ENCODE measurements around the gene TMEM217. TPM values are rescaled to one million over a fixed set of nuclear protein-coding genes. Genes with fewer than 3 reads are reported as not detected.
A peak's percentile ranks its signal among the peaks of the same experiment; 100 is the strongest.

The TMEM217 gene
- polyA plus RNA-seq, 1 of the 3 experiments (the other 2 are of a cell fraction): 1.5 TPM

DNA sequence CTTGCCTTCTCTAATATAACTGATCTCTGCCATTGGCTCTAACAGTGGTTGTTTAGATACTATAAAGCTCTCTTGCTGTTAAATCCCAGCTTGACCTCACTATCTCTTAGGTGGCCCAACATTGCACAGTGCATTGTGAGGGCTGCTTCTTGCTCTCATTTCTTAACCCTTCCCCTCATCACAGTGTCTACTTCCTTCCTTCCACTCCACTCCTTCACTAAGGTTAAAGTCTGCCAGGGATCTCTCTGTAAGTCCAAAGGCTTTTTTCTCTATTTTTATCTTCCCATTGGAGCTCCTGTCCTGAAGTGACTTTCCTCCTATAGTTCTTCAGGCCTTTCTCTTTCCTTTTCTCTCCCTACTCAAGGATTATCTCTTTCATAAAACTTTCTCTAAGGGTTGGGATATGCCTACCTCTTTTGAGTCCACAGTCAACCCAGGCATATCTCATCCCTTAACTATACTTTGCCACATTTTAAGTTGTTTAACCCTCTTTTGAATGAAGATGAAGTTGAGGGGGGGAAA, 4.4 kb downstream of the TMEM217 start (continued):
- TF ChIP-seq, protein P1, sequence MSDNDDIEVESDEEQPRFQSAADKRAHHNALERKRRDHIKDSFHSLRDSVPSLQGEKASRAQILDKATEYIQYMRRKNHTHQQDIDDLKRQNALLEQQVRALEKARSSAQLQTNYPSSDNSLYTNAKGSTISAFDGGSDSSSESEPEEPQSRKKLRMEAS (IDR thresholded peaks at IDR 0.05; ENCODE audit: low read depth): no peak

DNA sequence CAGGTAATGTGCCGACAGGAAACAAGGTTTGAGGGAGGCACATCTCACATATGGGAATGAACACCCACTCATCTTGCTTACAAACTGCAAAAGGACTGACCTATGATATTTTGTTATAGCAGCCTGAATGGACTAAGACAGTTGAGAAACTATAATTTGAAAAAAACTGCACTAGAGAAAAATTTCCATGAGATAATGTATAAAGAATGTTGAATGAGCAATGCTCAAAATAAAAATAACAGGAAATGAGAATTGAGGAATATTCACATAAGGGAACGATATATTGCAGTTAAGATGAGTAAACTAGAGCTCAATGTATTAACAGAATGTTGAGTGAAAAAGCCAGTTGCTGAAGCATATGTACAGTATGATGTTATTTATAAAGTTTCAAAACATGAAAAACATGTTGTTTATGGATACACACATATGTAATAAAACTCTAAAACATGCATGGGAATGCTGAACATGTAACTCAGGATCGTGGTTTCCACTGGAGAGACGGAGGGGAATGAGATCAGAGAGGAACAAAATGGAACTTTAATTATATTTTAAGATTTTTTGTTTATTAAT, 6.6 kb downstream of the TMEM217 start:
- no peaks in the 10 kb centered on the region for H3F3A ChIP-seq (replicated peaks; ENCODE audit: insufficient read depth)
- H3K4me1 ChIP-seq (ENCODE audit: control insufficient read depth in 1 of 2, insufficient read depth in 2 of 2, low read depth in 1 of 2, low read length in 1 of 2): no peaks in the 10 kb centered on the region
- no peak overlapping the region for H3K9ac ChIP-seq
- no peaks in the 10 kb centered on the region for H3K79me2 ChIP-seq (ENCODE audit: insufficient read depth)
- H3K36me3 ChIP-seq (replicated peaks in 1 of 2; ENCODE audit: control insufficient read depth in 1 of 2, insufficient read depth in 2 of 2, low read length in 1 of 2): no peaks in the 10 kb centered on the region
- POLR2A ChIA-PET: no interaction called here
- 51% methylated on average over 4 of the region's 4 CpGs for WGBS (ENCODE audit: low lambda C conversion rate)
- no peak overlapping the region for H3K4me2 ChIP-seq
- no peak for DNase-seq
- no peak overlapping the region for H2AFZ ChIP-seq (ENCODE audit: low read depth)
- CTCF ChIA-PET: no interaction called here
- no peaks in the 10 kb centered on the region for H3K27me3 ChIP-seq (ENCODE audit: insufficient read depth)
- no peak overlapping the region for H3K4me3 ChIP-seq (ENCODE audit: low read depth in 2 of 2, low read length in 1 of 2)
- H3K27ac ChIP-seq (ENCODE audit: low read depth in 2 of 2, low read length in 1 of 2): peak overlapping the region in 1 of 2 experiments; percentile 65; a peak in 2 of 4 replicates
- H3K9me2 ChIP-seq: no peaks in the 10 kb centered on the region
- H4K20me1 ChIP-seq (ENCODE audit: insufficient read depth): no peaks in the 10 kb centered on the region
- TF ChIP-seq, protein P2, sequence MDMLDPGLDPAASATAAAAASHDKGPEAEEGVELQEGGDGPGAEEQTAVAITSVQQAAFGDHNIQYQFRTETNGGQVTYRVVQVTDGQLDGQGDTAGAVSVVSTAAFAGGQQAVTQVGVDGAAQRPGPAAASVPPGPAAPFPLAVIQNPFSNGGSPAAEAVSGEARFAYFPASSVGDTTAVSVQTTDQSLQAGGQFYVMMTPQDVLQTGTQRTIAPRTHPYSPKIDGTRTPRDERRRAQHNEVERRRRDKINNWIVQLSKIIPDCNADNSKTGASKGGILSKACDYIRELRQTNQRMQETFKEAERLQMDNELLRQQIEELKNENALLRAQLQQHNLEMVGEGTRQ (IDR thresholded peaks at IDR 0.05; ENCODE audit: borderline replicate concordance, low read depth, low read length): no peak
- TF ChIP-seq YY1 (IDR thresholded peaks at IDR 0.05; ENCODE audit: low read depth): no peak
- TF ChIP-seq RAD21 (IDR thresholded peaks at IDR 0.05; ENCODE audit: low read length): no peak
- TF ChIP-seq, protein P3, sequence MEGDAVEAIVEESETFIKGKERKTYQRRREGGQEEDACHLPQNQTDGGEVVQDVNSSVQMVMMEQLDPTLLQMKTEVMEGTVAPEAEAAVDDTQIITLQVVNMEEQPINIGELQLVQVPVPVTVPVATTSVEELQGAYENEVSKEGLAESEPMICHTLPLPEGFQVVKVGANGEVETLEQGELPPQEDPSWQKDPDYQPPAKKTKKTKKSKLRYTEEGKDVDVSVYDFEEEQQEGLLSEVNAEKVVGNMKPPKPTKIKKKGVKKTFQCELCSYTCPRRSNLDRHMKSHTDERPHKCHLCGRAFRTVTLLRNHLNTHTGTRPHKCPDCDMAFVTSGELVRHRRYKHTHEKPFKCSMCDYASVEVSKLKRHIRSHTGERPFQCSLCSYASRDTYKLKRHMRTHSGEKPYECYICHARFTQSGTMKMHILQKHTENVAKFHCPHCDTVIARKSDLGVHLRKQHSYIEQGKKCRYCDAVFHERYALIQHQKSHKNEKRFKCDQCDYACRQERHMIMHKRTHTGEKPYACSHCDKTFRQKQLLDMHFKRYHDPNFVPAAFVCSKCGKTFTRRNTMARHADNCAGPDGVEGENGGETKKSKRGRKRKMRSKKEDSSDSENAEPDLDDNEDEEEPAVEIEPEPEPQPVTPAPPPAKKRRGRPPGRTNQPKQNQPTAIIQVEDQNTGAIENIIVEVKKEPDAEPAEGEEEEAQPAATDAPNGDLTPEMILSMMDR (IDR thresholded peaks at IDR 0.05): no peak
- no peak for TF ChIP-seq SMC3 (IDR thresholded peaks at IDR 0.05; ENCODE audit: low read depth, low read length)
- no peaks in the 10 kb centered on the region for H3K9me3 ChIP-seq

DNA sequence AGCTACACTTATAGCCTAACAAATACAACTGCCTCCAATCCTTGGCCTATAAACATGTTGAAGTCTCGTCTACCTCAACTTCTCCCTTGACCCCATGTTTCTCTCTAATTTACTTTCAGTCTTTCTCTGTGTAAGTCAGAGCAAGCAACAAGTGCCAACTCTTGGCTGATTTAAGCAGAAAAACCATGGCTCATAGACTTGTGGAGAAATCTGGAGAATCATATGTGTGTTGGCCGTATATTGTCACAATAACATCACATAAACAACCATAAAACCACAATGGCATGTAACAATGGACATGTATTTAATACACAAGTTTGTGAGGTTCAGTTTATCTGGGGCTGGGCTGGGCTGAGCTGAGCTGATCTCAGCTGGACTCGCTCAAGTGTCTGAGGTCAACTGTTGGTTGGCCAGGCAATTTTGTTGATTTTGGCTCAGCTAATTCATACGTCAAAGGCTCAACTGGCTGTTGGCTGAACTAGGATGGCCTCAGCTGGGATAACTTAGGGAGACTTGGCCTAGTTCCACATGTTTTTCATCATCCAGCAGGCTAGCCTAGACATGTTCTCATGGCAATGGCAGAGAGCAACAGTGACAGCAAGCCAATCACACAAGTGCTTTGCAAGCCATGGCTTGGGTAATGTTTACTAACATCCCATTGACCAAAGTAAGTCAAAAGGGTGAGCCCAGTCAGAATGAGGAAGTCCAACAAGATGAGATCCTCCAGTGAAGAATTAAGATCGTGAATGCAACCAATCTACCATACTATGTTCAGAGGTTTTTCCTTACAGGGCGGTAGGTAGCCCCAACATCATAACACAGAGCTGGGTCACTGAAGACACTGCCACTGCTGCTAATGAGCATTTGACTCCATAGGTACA, 13.3 kb downstream of the TMEM217 start:
- no peak for DNase-seq
- CTCF ChIA-PET: no interaction called here
- TF ChIP-seq NFIC (IDR thresholded peaks at IDR 0.05; ENCODE audit: borderline replicate concordance) (peak; percentile 99), POLR2AphosphoS5 (IDR thresholded peaks at IDR 0.05; ENCODE audit: low read depth, low read length) (peak; percentile 53), CHD2 (IDR thresholded peaks at IDR 0.05; ENCODE audit: low read length, partially characterized antibody) (no peak), JUND (IDR thresholded peaks at IDR 0.05) (peak; percentile 53), SIN3A (IDR thresholded peaks at IDR 0.05; ENCODE audit: borderline replicate concordance, low read depth, low read length) (peak; percentile 39; the same call in 1 of the 2 replicates), EP300 (IDR thresholded peaks at IDR 0.05; ENCODE audit: borderline replicate concordance in 1 of 2, low read depth in 1 of 2, low read length in 1 of 2) (peak in 1 of 2 experiments; percentile 84; a peak in 1 of 4 replicates), TEAD4 (IDR thresholded peaks at IDR 0.05; ENCODE audit: borderline replicate concordance, insufficient read depth) (no peak)
- TF ChIP-seq, protein P3 (IDR thresholded peaks at IDR 0.05): no peak

More for the DNA sequence above, 13.3 kb downstream of the TMEM217 start:
- Histone ChIP-seq H3K27me3 (ENCODE audit: insufficient read depth) (no peaks in the 10 kb centered on the region), H3F3A (replicated peaks; ENCODE audit: insufficient read depth) (peaks cover 41% of the 10 kb centered on the region), H3K27ac (ENCODE audit: low read depth in 2 of 2, low read length in 1 of 2) (peak overlapping the region; percentile 91 to 100), H3K9me3 (no peaks in the 10 kb centered on the region), H3K36me3 (replicated peaks in 1 of 2; ENCODE audit: control insufficient read depth in 1 of 2, insufficient read depth in 2 of 2, low read length in 1 of 2) (no peaks in the 10 kb centered on the region), H3K4me1 (ENCODE audit: control insufficient read depth in 1 of 2, insufficient read depth in 2 of 2, low read depth in 1 of 2, low read length in 1 of 2) (peaks cover 24 to 30% of the 10 kb centered on the region in 2 experiments), H3K9ac (peak overlapping the region; percentile 73), H3K9me2 (no peaks in the 10 kb centered on the region), H3K4me2 (peak overlapping the region; percentile 25), H3K4me3 (ENCODE audit: low read depth in 2 of 2, low read length in 1 of 2) (no peak overlapping the region), H4K20me1 (ENCODE audit: insufficient read depth) (no peaks in the 10 kb centered on the region), H3K79me2 (ENCODE audit: insufficient read depth) (no peaks in the 10 kb centered on the region), H2AFZ (ENCODE audit: low read depth) (no peak overlapping the region)
- 64% methylated on average over 6 of the region's 6 CpGs for WGBS (ENCODE audit: low lambda C conversion rate)
- POLR2A ChIA-PET: no interaction called here

All from SK-N-SH (cell line).